Loucy (cell line): ENCODE measurements around the gene THADA.

Source experiments
- EZH2phosphoT487 ChIP-seq: fragments of 200-600 bp; IDR thresholded peaks from 2 replicates; pipeline ENCODE4 v1.6.1; 2018; ENCODE audit warnings: antibody characterized with exemption, mild to moderate bottlenecking, moderate library complexity, borderline replicate concordance
- TF ChIP-seq, protein P1 (sequence below): fragments of 200-600 bp; sonication (generic); conservative IDR thresholded peaks from 2 replicates; pipeline ENCODE4 v1.5.1; 2014; ENCODE audit warnings: mild to moderate bottlenecking, antibody characterized with exemption, low read length

- TF ChIP-seq, protein P1, sequence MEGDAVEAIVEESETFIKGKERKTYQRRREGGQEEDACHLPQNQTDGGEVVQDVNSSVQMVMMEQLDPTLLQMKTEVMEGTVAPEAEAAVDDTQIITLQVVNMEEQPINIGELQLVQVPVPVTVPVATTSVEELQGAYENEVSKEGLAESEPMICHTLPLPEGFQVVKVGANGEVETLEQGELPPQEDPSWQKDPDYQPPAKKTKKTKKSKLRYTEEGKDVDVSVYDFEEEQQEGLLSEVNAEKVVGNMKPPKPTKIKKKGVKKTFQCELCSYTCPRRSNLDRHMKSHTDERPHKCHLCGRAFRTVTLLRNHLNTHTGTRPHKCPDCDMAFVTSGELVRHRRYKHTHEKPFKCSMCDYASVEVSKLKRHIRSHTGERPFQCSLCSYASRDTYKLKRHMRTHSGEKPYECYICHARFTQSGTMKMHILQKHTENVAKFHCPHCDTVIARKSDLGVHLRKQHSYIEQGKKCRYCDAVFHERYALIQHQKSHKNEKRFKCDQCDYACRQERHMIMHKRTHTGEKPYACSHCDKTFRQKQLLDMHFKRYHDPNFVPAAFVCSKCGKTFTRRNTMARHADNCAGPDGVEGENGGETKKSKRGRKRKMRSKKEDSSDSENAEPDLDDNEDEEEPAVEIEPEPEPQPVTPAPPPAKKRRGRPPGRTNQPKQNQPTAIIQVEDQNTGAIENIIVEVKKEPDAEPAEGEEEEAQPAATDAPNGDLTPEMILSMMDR: no peak
- TF ChIP-seq EZH2phosphoT487: no peak
Measured at GRCh38 chr2:43196768-43197587, 398.9 kb downstream of the THADA start.
